Neural progenitor cell (in vitro differentiated cells): Measurements from ENCODE around the gene DLG4.

Experiments used
- EZH2 ChIP-seq: fragments of 200-600 bp; sonication (generic); IDR thresholded peaks from 2 replicates; pipeline ENCODE4 v1.6.1; 2017; ENCODE audit warnings: antibody characterized with exemption, mild to moderate bottlenecking, moderate library complexity
- TF ChIP-seq, protein P1 (sequence below): fragments of 200-600 bp; sonication (generic); IDR thresholded peaks from 2 replicates; pipeline ENCODE4 v1.5.1; 2017; ENCODE audit warnings: antibody characterized with exemption, mild to moderate bottlenecking

DNA sequence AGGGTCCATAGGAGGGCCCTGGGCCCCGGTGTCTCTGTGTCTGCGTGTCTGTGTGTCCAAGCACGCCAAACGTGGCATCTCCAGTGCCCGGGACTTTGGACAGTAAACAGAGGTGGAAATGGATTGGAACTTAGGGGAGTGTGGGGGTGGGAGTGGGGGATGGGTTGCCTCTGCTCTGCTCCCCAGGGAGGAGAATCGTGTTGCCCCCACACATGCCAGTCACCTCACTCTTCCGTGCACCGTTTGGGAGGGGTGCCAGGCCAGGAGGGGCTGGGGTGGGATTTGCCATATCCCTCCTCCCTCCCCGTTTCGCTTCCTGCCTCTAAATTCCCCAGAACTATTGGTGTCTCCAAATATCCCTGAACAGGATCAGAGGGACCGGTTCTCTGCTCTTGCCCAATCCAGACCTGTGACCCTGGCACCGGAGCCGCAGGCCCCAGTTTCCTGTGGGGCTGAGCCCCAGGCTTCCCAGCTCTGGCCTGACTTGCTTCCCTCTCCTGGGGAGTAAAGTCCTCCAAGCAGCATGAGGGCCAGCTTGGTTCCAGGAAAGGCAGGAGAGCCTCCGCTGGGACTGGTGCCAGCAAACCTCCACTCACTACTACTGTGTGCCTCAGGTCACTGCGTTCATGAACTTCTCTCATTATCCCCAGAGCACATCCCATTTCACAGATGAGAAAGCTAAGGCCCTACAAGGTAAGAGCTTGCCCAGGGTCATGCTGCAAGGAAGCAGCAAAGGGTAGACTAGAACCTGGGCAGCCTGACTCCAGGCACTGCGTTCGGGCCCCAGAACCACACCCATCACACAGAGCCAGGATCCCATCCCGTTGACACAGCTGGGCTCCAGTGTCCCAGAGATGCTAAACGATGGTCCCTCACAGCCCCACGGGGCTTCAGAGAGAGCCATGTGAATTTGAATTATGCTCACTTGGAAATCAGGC, 40.0 kb downstream of the DLG4 start, which contains the start of gene ASGR1:
- TF ChIP-seq, protein P1, sequence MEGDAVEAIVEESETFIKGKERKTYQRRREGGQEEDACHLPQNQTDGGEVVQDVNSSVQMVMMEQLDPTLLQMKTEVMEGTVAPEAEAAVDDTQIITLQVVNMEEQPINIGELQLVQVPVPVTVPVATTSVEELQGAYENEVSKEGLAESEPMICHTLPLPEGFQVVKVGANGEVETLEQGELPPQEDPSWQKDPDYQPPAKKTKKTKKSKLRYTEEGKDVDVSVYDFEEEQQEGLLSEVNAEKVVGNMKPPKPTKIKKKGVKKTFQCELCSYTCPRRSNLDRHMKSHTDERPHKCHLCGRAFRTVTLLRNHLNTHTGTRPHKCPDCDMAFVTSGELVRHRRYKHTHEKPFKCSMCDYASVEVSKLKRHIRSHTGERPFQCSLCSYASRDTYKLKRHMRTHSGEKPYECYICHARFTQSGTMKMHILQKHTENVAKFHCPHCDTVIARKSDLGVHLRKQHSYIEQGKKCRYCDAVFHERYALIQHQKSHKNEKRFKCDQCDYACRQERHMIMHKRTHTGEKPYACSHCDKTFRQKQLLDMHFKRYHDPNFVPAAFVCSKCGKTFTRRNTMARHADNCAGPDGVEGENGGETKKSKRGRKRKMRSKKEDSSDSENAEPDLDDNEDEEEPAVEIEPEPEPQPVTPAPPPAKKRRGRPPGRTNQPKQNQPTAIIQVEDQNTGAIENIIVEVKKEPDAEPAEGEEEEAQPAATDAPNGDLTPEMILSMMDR: no peak
- TF ChIP-seq EZH2: no peak
